ENCODE measurements around the gene TOMM22. TPM values are rescaled to one million over a fixed set of nuclear protein-coding genes. Genes with fewer than 3 reads are reported as not detected.
A peak's percentile ranks its signal among the peaks of the same experiment; 100 is the strongest.

The TOMM22 gene
- polyA plus RNA-seq, 2 of the 4 experiments (the other 2 are of a cell fraction): 63.2 to 68.4 TPM

GRCh38 chr22:38698407-38699094, 16.8 kb downstream of the TOMM22 start:
- DNase-seq (ENCODE audit: low read depth in 1 of 2, low spot score in 1 of 2) (no peak), FAIRE-seq (no peak), ATAC-seq (no peak)
- ChIA-PET CTCF (interaction anchor here (1.2 to 5.6 kb wide), 2 partner anchors 16 to 27 kb away, joined by 3 to 47 read pairs; partner anchors contain the start of gene TOMM22), POLR2A (interaction anchor here (0.6 to 2.9 kb wide), 2 partner anchors 17 to 207 kb away, joined by 6 to 12 read pairs; partner anchors contain the start of gene TOMM22)
- no peak for TF ChIP-seq NR3C1 (IDR thresholded peaks at IDR 0.05)
- TF ChIP-seq HOXB13 (CRISPR knock-in tag; IDR thresholded peaks at IDR 0.05; ENCODE audit: low read depth): no peak
- TF ChIP-seq RNF2 (IDR thresholded peaks at IDR 0.05; ENCODE audit: borderline replicate concordance, low read depth): no peak
- TF ChIP-seq NPAS2 (CRISPR knock-in tag; IDR thresholded peaks at IDR 0.05; ENCODE audit: borderline replicate concordance): no peak
- TF ChIP-seq ZNF302 (CRISPR knock-in tag; IDR thresholded peaks at IDR 0.05): no peak
- TF ChIP-seq EP300 (IDR thresholded peaks at IDR 0.05): no peak
- no peak for TF ChIP-seq CBX8 (IDR thresholded peaks at IDR 0.05)
- TF ChIP-seq PHF8 (IDR thresholded peaks at IDR 0.05; ENCODE audit: borderline replicate concordance, low read depth): no peak
- TF ChIP-seq JUN (IDR thresholded peaks at IDR 0.05): no peak
- no peak for TF ChIP-seq FOXS1 (CRISPR knock-in tag; IDR thresholded peaks at IDR 0.05)
- TF ChIP-seq ZC3H11A (IDR thresholded peaks at IDR 0.05): no peak
- Histone ChIP-seq H3K4me2 (peak overlapping the region; percentile 86), H3K9me3 (no peaks in the 10 kb centered on the region), H3K27ac (peak overlapping the region in 1 of 2 experiments; percentile 99; a peak in 3 of 6 replicates), H3K4me1 (peaks cover 53% of the 10 kb centered on the region), H3K4me3 (peak overlapping the region; percentile 88)
- WGBS (ENCODE audit: missing lambda C conversion rate): 97% methylated on average over 13 of the region's 13 CpGs

- TF ChIP-seq RAD21 (conservative IDR thresholded peaks at IDR 0.05 in 1 of 2, IDR thresholded peaks at IDR 0.05 in 1 of 2) (no peak), FOXS1 (CRISPR knock-in tag; IDR thresholded peaks at IDR 0.05) (no peak), HOXB5 (CRISPR knock-in tag; IDR thresholded peaks at IDR 0.05) (no peak), TP53 (CRISPR knock-in tag; IDR thresholded peaks at IDR 0.05) (no peak), EHMT2 (IDR thresholded peaks at IDR 0.05; ENCODE audit: low read depth) (no peak), HMGXB4 (CRISPR knock-in tag; IDR thresholded peaks at IDR 0.05; ENCODE audit: borderline replicate concordance) (no peak), RARB (CRISPR knock-in tag; IDR thresholded peaks at IDR 0.05) (no peak), GATA3 (IDR thresholded peaks at IDR 0.05; ENCODE audit: borderline replicate concordance) (no peak), ELK1 (IDR thresholded peaks at IDR 0.05; ENCODE audit: low read depth, low read length) (no peak), EHF (CRISPR knock-in tag; IDR thresholded peaks at IDR 0.05) (no peak), MAX (IDR thresholded peaks at IDR 0.05) (no peak), HDAC2 (IDR thresholded peaks at IDR 0.05) (no peak), CTCF (IDR thresholded peaks at IDR 0.05) (no peak), ZNF302 (CRISPR knock-in tag; IDR thresholded peaks at IDR 0.05) (no peak)
- peak overlapping the region; percentile 96 to 99 for H3K27ac ChIP-seq
- DNase-seq (ENCODE audit: low read depth in 1 of 2, low spot score in 1 of 2) (no peak), ATAC-seq (no peak), FAIRE-seq (no peak)
- no peaks in the 10 kb centered on the region for H3K9me3 ChIP-seq
- WGBS (ENCODE audit: missing lambda C conversion rate): 79% methylated on average over 5 of the region's 5 CpGs
- H3K4me2 ChIP-seq: peak overlapping the region; percentile 86
- H3K4me1 ChIP-seq: peaks cover 53% of the 10 kb centered on the region
- POLR2A ChIA-PET: interaction anchor here (0.6 to 2.9 kb wide), 2 partner anchors 17 to 208 kb away, joined by 6 to 12 read pairs; partner anchors contain the start of gene TOMM22
- peak overlapping the region; percentile 88 for H3K4me3 ChIP-seq
- CTCF ChIA-PET: interaction anchor here (1.6 to 5.6 kb wide), 2 partner anchors 17 to 19 kb away, joined by 4 to 47 read pairs; partner anchors contain the start of gene TOMM22
Observed at GRCh38 chr22:38699143-38699542, 17.4 kb downstream of the TOMM22 start.

All from A549 (cell line).